Fibroblast of mammary gland (primary cell): Measurements from ENCODE around the gene GRHL3.

Experiments used
- DNase-seq: peaks from one replicate; pipeline ENCODE4 v3.0.0-alpha.2; 2010; ENCODE audit warnings: low read depth
- H3K4me3 ChIP-seq: 2 replicates; pipeline ENCODE4 v1.5.1; 2011; ENCODE audit warnings: low read depth, mild to moderate bottlenecking, low read length, moderate library complexity; ENCODE audit not compliant: control insufficient read depth
- CTCF ChIP-seq: conservative IDR thresholded peaks from 2 replicates; pipeline ENCODE4 v1.5.1; 2011; ENCODE audit warnings: low read depth, low read length, inconsistent platforms; ENCODE audit not compliant: control insufficient read depth, insufficient read depth

Gene GRHL3

DNA sequence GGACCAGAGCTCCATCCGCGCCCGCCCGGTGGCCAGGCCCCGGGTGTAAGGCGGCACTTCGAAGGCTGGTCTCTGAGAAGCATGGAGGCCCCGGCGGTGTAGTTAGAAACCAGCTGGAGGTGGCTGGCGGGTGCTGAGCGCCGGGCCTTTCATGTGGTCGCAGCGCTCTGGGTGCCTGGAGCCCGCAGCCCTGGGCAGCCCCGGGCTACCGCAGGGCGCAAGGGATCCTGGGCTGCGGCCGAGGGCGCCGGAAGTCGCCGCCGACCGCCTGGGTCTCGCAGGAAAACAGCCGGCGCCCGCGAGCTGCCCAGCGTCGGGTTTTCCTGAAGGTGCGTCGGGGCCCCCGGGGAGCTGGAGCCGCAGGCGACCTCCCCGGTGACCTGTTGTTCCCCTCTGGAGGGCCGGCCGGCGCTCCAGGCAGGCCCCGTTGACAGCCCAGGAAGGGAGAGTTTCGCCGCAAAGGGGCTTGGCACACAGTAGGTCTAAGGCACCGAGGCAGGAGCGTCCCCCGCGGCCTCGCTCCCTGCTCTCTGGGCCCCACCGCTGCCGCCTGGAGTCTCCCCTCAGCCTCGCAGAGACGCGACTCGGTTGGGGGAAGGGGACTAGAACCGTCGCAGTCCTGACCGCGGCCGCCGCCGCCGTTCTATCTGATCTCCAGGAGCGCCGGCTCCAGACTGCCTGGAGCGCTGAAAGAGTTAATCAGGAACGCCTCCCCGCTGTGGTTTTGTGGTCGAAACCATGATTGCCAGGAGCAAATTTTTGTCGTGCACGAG, 2.7 kb downstream of the GRHL3 start:
- DNase-seq: peak; percentile 64
- peak overlapping the region; percentile 38 for H3K4me3 ChIP-seq
- TF ChIP-seq CTCF: no peak

- peak; percentile 21 for DNase-seq
- TF ChIP-seq CTCF: no peak
- peak overlapping the region; percentile 38 for H3K4me3 ChIP-seq
These were observed 3.5 kb downstream of the GRHL3 start for GRCh38 chr1:24322470-24323177.

DNA sequence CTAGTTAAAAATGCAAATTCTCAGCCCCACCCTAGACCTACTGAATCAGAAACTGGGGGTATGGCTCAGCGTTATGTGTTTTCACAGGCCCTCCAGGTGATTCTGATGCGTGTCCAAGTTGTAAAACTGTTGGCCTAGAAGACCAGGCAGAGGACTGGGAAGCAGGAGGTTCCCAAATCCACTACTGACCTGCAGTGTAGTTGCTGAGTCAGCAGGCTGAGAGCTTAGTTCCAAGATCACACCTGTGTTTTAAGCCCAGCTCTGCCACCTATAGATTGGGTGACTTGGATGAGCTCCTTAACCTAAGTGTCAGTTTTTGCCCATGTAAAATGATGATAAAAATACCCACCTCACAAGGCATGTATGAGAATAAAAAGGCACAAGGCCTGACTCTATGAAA, 4.1 kb downstream of the GRHL3 start:
- DNase-seq: no peak
- no peak overlapping the region for H3K4me3 ChIP-seq
- TF ChIP-seq CTCF: no peak

DNA sequence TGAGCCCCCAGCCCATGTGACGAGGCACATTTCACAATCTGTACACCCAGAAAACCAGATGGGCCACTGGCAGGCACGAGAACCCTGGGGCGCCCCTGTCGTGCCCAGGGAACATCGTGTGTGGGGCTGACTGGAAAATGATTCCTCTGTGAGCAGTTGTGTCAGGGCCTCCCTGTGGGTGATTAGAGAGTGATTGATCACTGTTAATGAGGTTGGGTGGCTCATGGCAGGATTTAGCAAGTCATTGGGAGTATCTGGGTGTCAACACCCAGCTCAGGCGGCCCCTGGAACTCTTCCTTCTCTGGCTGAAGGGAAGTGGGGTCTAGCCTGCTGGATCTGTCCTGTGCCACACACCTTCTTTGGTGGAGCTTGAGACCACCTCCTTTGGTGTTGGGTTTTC, 5.7 kb downstream of the GRHL3 start:
- DNase-seq: no peak
- TF ChIP-seq CTCF: no peak

GRCh38 chr1:24325587-24326449, 6.7 kb downstream of the GRHL3 start:
- no peak overlapping the region for H3K4me3 ChIP-seq
- TF ChIP-seq CTCF: no peak
- no peak for DNase-seq

More for the DNA sequence above, 5.7 kb downstream of the GRHL3 start:
- no peak overlapping the region for H3K4me3 ChIP-seq

DNA sequence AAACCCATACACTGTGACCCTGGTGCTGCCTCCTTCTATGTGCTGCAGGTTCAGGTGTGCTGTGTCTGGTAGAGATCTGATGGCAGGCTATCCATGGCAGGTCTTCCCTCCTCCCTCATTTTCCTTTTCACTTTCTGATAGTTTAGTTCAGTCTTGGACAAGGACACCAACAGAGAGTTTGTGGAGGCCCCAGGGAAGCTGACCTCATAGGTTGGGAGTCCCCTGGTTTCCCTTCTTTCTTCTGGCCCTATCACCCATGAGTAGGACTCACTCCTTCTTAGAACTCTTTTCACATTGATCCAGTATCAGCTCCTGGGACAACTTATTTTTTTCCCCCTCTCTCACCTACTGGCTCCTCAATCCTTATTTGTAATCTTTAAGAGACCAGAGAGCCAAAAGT, 8.3 kb downstream of the GRHL3 start:
- no peak for TF ChIP-seq CTCF
- no peak for DNase-seq
- H3K4me3 ChIP-seq: no peak overlapping the region
